Activated CD4-positive, alpha-beta T cell treated with anti-CD3 and anti-CD28 coated beads, Interleukin-2, amount 10 ng/mL, durations not matched to agents 7 days and 5 days (primary cell): ENCODE measurements around the gene HIPK3. TPM values are rescaled to one million over a fixed set of nuclear protein-coding genes. Genes with fewer than 3 reads are reported as not detected.
"Not testable (repeated sequence)": the region's sequence is repeated elsewhere in the genome, so short reads cannot be mapped to it uniquely, and the experiment has no call there.

Experiments
- CTCF ChIA-PET: fragments of 350-600 bp; sonication (Branson Sonifier 250); formaldehyde crosslinking; loops from one replicate; lab custom pipeline; 2021; ENCODE audit warnings: antibody characterized with exemption; lab: Charles Lee
- POLR2A ChIA-PET: fragments of 350-600 bp; sonication (Branson Sonifier 250); formaldehyde crosslinking; loops from one replicate; lab custom pipeline; 2021; ENCODE audit warnings: antibody characterized with exemption; lab: Charles Lee
- DNase-seq: peaks from one replicate; pipeline ENCODE4 v3.0.0-alpha.2; 2020
- H3K27ac Mint-ChIP-seq: one replicate; pipeline ENCODE4 v1.8.0; 2021; ENCODE audit warnings: mild to moderate bottlenecking, moderate library complexity, mixed read lengths
- H3K27me3 Mint-ChIP-seq: one replicate; pipeline ENCODE4 v1.8.0; 2021; ENCODE audit warnings: mixed read lengths
- H3K36me3 Mint-ChIP-seq: one replicate; pipeline ENCODE4 v1.8.0; 2021; ENCODE audit warnings: low read depth, mixed read lengths
- H3K4me1 Mint-ChIP-seq: one replicate; pipeline ENCODE4 v1.8.0; 2021; ENCODE audit warnings: mixed read lengths
- H3K4me3 Mint-ChIP-seq: one replicate; pipeline ENCODE4 v1.8.0; 2021; ENCODE audit warnings: mild to moderate bottlenecking, moderate library complexity, mixed read lengths
- H3K9me3 Mint-ChIP-seq: one replicate; pipeline ENCODE4 v1.8.0; 2021; ENCODE audit warnings: mixed read lengths
- total RNA-seq, 2 experiments: library from RNA; stranded (reverse); gene quantifications; one replicate each; pipeline ENCODE4 v1.2.3, GENCODE V29; 2021

HIPK3 gene
- total RNA-seq, 2 experiments from 2014 or later, result 41.3 to 43.8 TPM

- peaks cover 1% of the 10 kb centered on the region for H3K36me3 Mint-ChIP-seq
- peaks cover 7% of the 10 kb centered on the region for H3K27me3 Mint-ChIP-seq
- POLR2A ChIA-PET, result no interaction called here
- CTCF ChIA-PET, result no interaction called here
- H3K9me3 Mint-ChIP-seq, result no peaks in the 10 kb centered on the region
- H3K4me1 Mint-ChIP-seq, result peaks cover 2% of the 10 kb centered on the region
- H3K27ac Mint-ChIP-seq, result no peak overlapping the region
- no peak overlapping the region for H3K4me3 Mint-ChIP-seq
- DNase-seq, result no peak
These were observed 101.1 kb downstream of the HIPK3 start for GRCh38 chr11:33358150-33358831.

- ChIA-PET POLR2A (no interaction called here), CTCF (interaction anchor here (0.5 kb wide), 1 partner anchor 210 kb away, joined by 5 read pairs; no protein-coding TSS in a partner anchor)
- no peak overlapping the region for H3K4me3 Mint-ChIP-seq
- DNase-seq, result no peak
- H3K27ac Mint-ChIP-seq, result no peak overlapping the region
- H3K9me3 Mint-ChIP-seq, result no peaks in the 10 kb centered on the region
- H3K27me3 Mint-ChIP-seq, result peaks cover 17% of the 10 kb centered on the region
- H3K4me1 Mint-ChIP-seq, result peaks cover 2% of the 10 kb centered on the region
- no peaks in the 10 kb centered on the region for H3K36me3 Mint-ChIP-seq
These were observed 103.5 kb downstream of the HIPK3 start for GRCh38 chr11:33360642-33361041.

GRCh38 chr11:33362051-33362910 is 105.1 kb downstream of the HIPK3 start:
- H3K4me3 Mint-ChIP-seq, result no peak overlapping the region

GRCh38 chr11:33366918-33367317 is 109.7 kb downstream of the HIPK3 start:
- H3K27ac Mint-ChIP-seq, result no peak overlapping the region
- H3K27me3 Mint-ChIP-seq, result peaks cover 14% of the 10 kb centered on the region
- CTCF ChIA-PET, result interaction anchor here (0.7 to 1.2 kb wide), 2 partner anchors 13 to 463 kb away, joined by 3 to 6 read pairs; no protein-coding TSS in a partner anchor
- H3K36me3 Mint-ChIP-seq, result no peaks in the 10 kb centered on the region
- H3K4me1 Mint-ChIP-seq, result peaks cover 2% of the 10 kb centered on the region
- no peak for DNase-seq
- H3K4me3 Mint-ChIP-seq, result no peak overlapping the region
- POLR2A ChIA-PET, result no interaction called here
- no peaks in the 10 kb centered on the region for H3K9me3 Mint-ChIP-seq

More at GRCh38 chr11:33362051-33362910, 105.1 kb downstream of the HIPK3 start:
- POLR2A ChIA-PET, result no interaction called here
- Mint-ChIP-seq H3K4me1 (peaks cover 2% of the 10 kb centered on the region), H3K27me3 (peaks cover 19% of the 10 kb centered on the region), H3K36me3 (no peaks in the 10 kb centered on the region), H3K9me3 (no peaks in the 10 kb centered on the region), H3K27ac (no peak overlapping the region)
- CTCF ChIA-PET, result interaction anchor here (0.6 kb wide), 1 partner anchor 261 kb away, joined by 3 read pairs; no protein-coding TSS in a partner anchor
- peak; percentile 16 for DNase-seq

GRCh38 chr11:33368475-33368874 is 111.3 kb downstream of the HIPK3 start:
- POLR2A ChIA-PET, H3K9me3 Mint-ChIP-seq, H3K36me3 Mint-ChIP-seq, CTCF ChIA-PET, H3K4me1 Mint-ChIP-seq, H3K4me3 Mint-ChIP-seq, H3K27ac Mint-ChIP-seq, DNase-seq: not testable (repeated sequence)
- H3K27me3 Mint-ChIP-seq, result peaks cover 12% of the 10 kb centered on the region

- H3K9me3 Mint-ChIP-seq, result no peaks in the 10 kb centered on the region
- DNase-seq, result no peak
- no peak overlapping the region for H3K4me3 Mint-ChIP-seq
- ChIA-PET POLR2A (no interaction called here), CTCF (no interaction called here)
- no peaks in the 10 kb centered on the region for H3K4me1 Mint-ChIP-seq
- H3K36me3 Mint-ChIP-seq, result no peaks in the 10 kb centered on the region
- peaks cover 13% of the 10 kb centered on the region for H3K27me3 Mint-ChIP-seq
- H3K27ac Mint-ChIP-seq, result no peak overlapping the region
These were observed 111.8 kb downstream of the HIPK3 start for GRCh38 chr11:33368931-33369330.

- Mint-ChIP-seq H3K4me3 (no peak overlapping the region), H3K4me1 (peaks cover 1% of the 10 kb centered on the region), H3K36me3 (no peaks in the 10 kb centered on the region), H3K27ac (no peak overlapping the region), H3K9me3 (no peaks in the 10 kb centered on the region), H3K27me3 (peaks cover 40% of the 10 kb centered on the region)
- ChIA-PET CTCF (no interaction called here), POLR2A (no interaction called here)
- no peak for DNase-seq
These were observed 116.5 kb downstream of the HIPK3 start for GRCh38 chr11:33373636-33374035.

- no peak for DNase-seq
- H3K4me1 Mint-ChIP-seq, result peaks cover 1% of the 10 kb centered on the region
- ChIA-PET POLR2A (no interaction called here), CTCF (no interaction called here)
- no peak overlapping the region for H3K27ac Mint-ChIP-seq
- peaks cover 52% of the 10 kb centered on the region for H3K27me3 Mint-ChIP-seq
- no peaks in the 10 kb centered on the region for H3K36me3 Mint-ChIP-seq
- H3K4me3 Mint-ChIP-seq, result no peak overlapping the region
- H3K9me3 Mint-ChIP-seq, result no peaks in the 10 kb centered on the region
These were observed 118.1 kb downstream of the HIPK3 start for GRCh38 chr11:33375236-33375635.

- Mint-ChIP-seq H3K36me3 (no peaks in the 10 kb centered on the region), H3K4me3 (no peak within 1 kb of the TSS), H3K4me1 (peaks cover 1% of the 10 kb centered on the region), H3K27ac (no peak within 1 kb of the TSS), H3K9me3 (no peaks in the 10 kb centered on the region), H3K27me3 (peaks cover 52% of the 10 kb centered on the region)
- no peak for DNase-seq
- CTCF ChIA-PET, result no interaction called here
- POLR2A ChIA-PET, result no interaction called here
These were observed 118.6 kb downstream of the HIPK3 start, which contains the start of gene KIAA1549L for GRCh38 chr11:33375688-33376311. Gene KIAA1549L (plus strand): TSS chr11:33376108.

GRCh38 chr11:33376331-33377310 is 119.4 kb downstream of the HIPK3 start:
- H3K27me3 Mint-ChIP-seq, result peaks cover 52% of the 10 kb centered on the region

GRCh38 chr11:33377412-33378370 is 120.5 kb downstream of the HIPK3 start:
- Mint-ChIP-seq H3K4me1 (peaks cover 1% of the 10 kb centered on the region), H3K4me3 (no peak overlapping the region), H3K27me3 (peaks cover 52% of the 10 kb centered on the region), H3K36me3 (no peaks in the 10 kb centered on the region), H3K27ac (no peak overlapping the region), H3K9me3 (no peaks in the 10 kb centered on the region)
- CTCF ChIA-PET, result no interaction called here
- POLR2A ChIA-PET, result no interaction called here
- no peak for DNase-seq

More at GRCh38 chr11:33376331-33377310, 119.4 kb downstream of the HIPK3 start:
- no peak overlapping the region for H3K4me3 Mint-ChIP-seq
- H3K4me1 Mint-ChIP-seq, result peaks cover 1% of the 10 kb centered on the region
- no peaks in the 10 kb centered on the region for H3K9me3 Mint-ChIP-seq
- no peak overlapping the region for H3K27ac Mint-ChIP-seq
- POLR2A ChIA-PET, result no interaction called here
- CTCF ChIA-PET, result no interaction called here
- no peak for DNase-seq
- no peaks in the 10 kb centered on the region for H3K36me3 Mint-ChIP-seq
